Astrocyte of the cerebellum (primary cell): ENCODE results near the gene SCN5A.

ENCODE experiments used
- DNase-seq: peaks from one replicate; pipeline ENCODE4 v3.0.0-alpha.2; 2011; ENCODE audit warnings: low read depth
- H3K4me3 ChIP-seq: 2 replicates; pipeline ENCODE4 v1.5.1; 2011; ENCODE audit warnings: mild to moderate bottlenecking, low read depth, low read length, moderate library complexity
- in situ Hi-C: cut with HindIII; loops from 2 replicates; pipeline ENCODE4 v1.10.0; 2017; ENCODE audit warnings: low sequenced_read_pairs
- TF ChIP-seq, protein P1 (sequence below): IDR thresholded peaks from 2 replicates; pipeline ENCODE4 v1.5.1; 2012; ENCODE audit warnings: low read length, low read depth, moderate library complexity, mild to moderate bottlenecking; ENCODE audit errors: missing control alignments

SCN5A gene

DNA sequence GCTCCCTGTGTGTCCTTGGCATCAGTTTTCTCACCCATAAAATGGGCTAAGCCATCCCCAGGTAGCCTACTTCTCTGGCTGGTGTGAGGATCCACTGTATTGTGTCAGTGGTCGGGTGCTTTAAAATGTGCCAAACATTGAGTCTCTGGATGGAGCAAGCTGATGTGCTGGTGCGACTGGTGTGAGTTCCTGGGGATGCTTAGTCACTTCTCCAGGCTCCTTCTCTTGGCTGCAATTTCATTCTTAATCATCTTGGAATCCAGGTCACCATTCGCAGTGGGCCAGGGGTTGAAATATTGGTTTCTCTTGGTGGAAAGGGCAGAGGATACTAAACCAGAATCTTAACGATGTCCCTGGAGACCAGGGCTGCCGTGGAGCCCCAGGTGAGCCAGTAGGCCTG, 29.3 kb downstream of the SCN5A start:
- no peak overlapping the region for H3K4me3 ChIP-seq
- TF ChIP-seq, protein P1, sequence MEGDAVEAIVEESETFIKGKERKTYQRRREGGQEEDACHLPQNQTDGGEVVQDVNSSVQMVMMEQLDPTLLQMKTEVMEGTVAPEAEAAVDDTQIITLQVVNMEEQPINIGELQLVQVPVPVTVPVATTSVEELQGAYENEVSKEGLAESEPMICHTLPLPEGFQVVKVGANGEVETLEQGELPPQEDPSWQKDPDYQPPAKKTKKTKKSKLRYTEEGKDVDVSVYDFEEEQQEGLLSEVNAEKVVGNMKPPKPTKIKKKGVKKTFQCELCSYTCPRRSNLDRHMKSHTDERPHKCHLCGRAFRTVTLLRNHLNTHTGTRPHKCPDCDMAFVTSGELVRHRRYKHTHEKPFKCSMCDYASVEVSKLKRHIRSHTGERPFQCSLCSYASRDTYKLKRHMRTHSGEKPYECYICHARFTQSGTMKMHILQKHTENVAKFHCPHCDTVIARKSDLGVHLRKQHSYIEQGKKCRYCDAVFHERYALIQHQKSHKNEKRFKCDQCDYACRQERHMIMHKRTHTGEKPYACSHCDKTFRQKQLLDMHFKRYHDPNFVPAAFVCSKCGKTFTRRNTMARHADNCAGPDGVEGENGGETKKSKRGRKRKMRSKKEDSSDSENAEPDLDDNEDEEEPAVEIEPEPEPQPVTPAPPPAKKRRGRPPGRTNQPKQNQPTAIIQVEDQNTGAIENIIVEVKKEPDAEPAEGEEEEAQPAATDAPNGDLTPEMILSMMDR, result no peak
- in situ Hi-C loops, result no loop called here
- DNase-seq, result no peak

DNA sequence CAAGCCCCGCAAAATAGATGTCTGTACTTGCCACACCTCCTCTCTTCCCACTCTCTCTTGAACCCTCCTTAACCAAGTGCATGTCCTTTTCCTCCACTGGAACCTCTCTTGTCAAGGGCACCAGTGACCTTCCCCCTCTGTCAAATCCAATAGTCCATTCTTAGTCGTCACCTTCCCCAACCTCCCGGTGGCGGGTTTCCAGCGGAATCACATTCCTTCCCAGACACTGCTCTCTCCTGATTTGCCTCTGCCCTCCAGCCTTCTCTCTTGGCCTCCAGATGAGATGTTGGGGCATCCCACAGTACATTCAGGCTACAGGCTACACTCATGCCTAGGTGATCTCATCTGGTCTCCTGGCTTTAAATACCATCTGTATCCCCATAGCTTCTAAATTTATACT, 31.1 kb downstream of the SCN5A start:
- no peak for DNase-seq
- H3K4me3 ChIP-seq, result no peak overlapping the region
- TF ChIP-seq, protein P1, result no peak
- in situ Hi-C loops, result no loop called here

DNA sequence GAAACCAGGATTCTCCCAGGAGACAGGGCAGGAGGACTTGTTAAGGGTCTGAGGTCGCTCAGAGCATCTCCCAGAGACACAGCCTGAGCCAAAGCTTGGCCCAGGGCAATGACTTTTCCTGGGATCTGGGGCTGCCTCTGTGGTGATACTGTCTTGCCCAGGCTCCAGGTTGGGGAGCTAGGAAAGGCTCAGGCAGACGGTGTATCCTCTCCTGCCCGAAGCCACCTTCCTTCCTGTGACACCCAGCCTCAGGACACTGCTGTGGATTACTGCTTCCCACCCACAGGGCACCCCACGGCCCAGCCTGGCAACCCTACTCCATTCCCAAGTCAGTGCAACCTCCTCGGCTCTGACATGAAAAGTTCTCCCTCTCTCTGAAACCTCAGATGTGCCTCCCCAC, 31.9 kb downstream of the SCN5A start:
- in situ Hi-C loops, result no loop called here
- TF ChIP-seq, protein P1, result no peak
- no peak overlapping the region for H3K4me3 ChIP-seq
- no peak for DNase-seq

DNA sequence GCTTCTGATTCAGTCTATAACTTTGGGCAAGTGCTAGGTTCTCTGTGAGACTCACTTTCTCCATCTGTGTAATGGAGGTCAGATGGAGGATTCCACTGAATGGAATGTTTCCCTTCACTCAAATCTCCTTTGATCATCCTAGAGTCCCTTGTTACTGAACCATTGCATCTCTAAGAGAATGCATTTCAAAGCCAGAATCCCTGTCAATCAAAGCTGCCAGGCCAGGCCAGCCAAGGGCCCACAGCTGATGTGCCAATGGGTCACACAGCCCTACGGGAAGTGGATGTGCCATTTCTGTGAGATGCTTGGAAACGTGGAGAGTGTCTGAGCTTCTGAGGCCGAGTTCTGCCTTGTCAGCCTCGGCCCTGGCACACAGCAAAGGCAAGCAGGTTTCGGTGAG, 32.4 kb downstream of the SCN5A start:
- in situ Hi-C loops, result no loop called here

DNA sequence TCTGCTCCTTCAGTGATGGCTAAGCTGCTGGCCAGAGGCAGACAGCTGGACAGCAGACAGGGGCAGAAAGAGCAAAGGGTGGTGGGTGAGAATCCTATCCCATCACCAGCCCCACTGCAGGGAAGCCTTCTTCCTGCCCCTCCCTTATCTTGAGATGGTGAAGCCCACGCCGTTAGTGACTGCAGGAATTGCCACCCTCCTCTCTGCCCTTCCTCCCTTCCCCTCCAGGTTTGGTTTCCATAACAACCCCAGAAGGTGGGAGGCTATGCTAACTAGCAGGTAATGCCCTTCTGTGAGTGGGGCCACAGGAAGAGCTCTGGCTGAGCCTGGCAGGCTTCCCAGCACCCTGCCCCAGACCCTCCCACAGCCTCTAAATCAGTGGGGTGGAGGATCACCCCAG, 32.8 kb downstream of the SCN5A start:
- no peak overlapping the region for H3K4me3 ChIP-seq
- in situ Hi-C loops, result no loop called here
- DNase-seq, result no peak
- TF ChIP-seq, protein P1, result no peak

More for the DNA sequence above, 32.4 kb downstream of the SCN5A start:
- H3K4me3 ChIP-seq, result no peak overlapping the region
- TF ChIP-seq, protein P1, result no peak
- DNase-seq, result no peak

DNA sequence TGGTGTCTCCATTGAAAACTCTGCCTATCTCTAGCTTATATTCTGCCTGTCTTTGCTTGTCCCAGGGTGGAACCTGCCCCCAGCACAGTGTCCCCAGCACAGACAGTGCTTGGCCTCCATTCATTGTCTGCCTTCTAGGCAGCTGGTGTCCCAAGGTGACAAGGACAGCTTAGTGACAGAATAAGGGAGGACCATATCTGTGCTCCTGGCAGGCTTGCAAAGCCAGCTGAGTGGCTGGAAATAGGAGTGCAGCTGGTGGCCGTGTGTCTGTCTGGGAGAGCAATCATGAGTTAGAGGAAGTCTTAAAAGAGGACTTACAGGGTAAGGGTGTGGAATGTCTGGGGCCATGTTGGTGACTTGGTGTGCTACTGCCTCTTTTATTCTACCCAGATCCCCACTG, 33.4 kb downstream of the SCN5A start:
- no peak for DNase-seq
- TF ChIP-seq, protein P1, result no peak
- no peak overlapping the region for H3K4me3 ChIP-seq
- in situ Hi-C loops, result no loop called here
